GM21723 (cell line): Measurements from ENCODE around the gene ADAM20.
"Not testable (repeated sequence)": the region's sequence is repeated elsewhere in the genome, so short reads cannot be mapped to it uniquely, and the experiment has no call there.

Experiments
- ATAC-seq: cut with Tn5 transposase; IDR thresholded peaks from one replicate; pipeline ENCODE4 v1.9.1; 2021; ENCODE audit warnings: mild to moderate bottlenecking, moderate library complexity; ENCODE audit not compliant: unreplicated experiment

ADAM20 gene

GRCh38 chr14:70534904-70535303, at the start of gene ADAM20:
Gene ADAM20, minus strand, starts transcription at chr14:70535004. Its CDS starts 10,247 bp downstream, at chr14:70524757.
- no peak for ATAC-seq

GRCh38 chr14:70576891-70577290, 42.1 kb upstream of the ADAM20 start:
- ATAC-seq: no peak

GRCh38 chr14:70573050-70573449, 38.2 kb upstream of the ADAM20 start:
- no peak for ATAC-seq

- ATAC-seq: no peak
Measured at GRCh38 chr14:70571139-70571538, 36.3 kb upstream of the ADAM20 start.

- no peak for ATAC-seq
Measured at GRCh38 chr14:70567791-70568190, 33.0 kb upstream of the ADAM20 start.

GRCh38 chr14:70563869-70564268, 29.1 kb upstream of the ADAM20 start:
- no peak for ATAC-seq

- ATAC-seq: no peak
Measured at GRCh38 chr14:70563417-70563816, 28.6 kb upstream of the ADAM20 start.

GRCh38 chr14:70558356-70558755, 23.6 kb upstream of the ADAM20 start:
- no peak for ATAC-seq

GRCh38 chr14:70555890-70556289, 21.1 kb upstream of the ADAM20 start:
- no peak for ATAC-seq

- no peak for ATAC-seq
Measured at GRCh38 chr14:70538087-70538486, 3.3 kb upstream of the ADAM20 start.

- ATAC-seq: no peak
Measured at GRCh38 chr14:70536830-70537229, 2.0 kb upstream of the ADAM20 start.

- ATAC-seq: no peak
Measured at GRCh38 chr14:70530417-70530816, 4.4 kb downstream of the ADAM20 start.

GRCh38 chr14:70527501-70528105, 7.2 kb downstream of the ADAM20 start:
- ATAC-seq: no peak

GRCh38 chr14:70525691-70526090, 9.1 kb downstream of the ADAM20 start:
- ATAC-seq: no peak

- ATAC-seq: no peak
Measured at GRCh38 chr14:70515811-70516210, 19.0 kb downstream of the ADAM20 start.

- ATAC-seq: no peak
Measured at GRCh38 chr14:70514168-70515069, 20.4 kb downstream of the ADAM20 start.

GRCh38 chr14:70498191-70498590, 36.6 kb downstream of the ADAM20 start:
- no peak for ATAC-seq

GRCh38 chr14:70489579-70490200, 45.1 kb downstream of the ADAM20 start:
- no peak for ATAC-seq

GRCh38 chr14:70477356-70478105, 57.3 kb downstream of the ADAM20 start:
- ATAC-seq: not testable (repeated sequence)

GRCh38 chr14:70475459-70475858, 59.3 kb downstream of the ADAM20 start:
- ATAC-seq: not testable (repeated sequence)

- no peak for ATAC-seq
Measured at GRCh38 chr14:70473825-70474224, 61.0 kb downstream of the ADAM20 start.
